Spleen (tissue), 11 donors: ENCODE results near the gene DNAJC27. TPM values are rescaled to one million over a fixed set of nuclear protein-coding genes. Genes with fewer than 3 reads are reported as not detected.
A peak's percentile ranks its signal among the peaks of the same experiment; 100 is the strongest.

ENCODE experiments used
- DNase-seq: peaks from one replicate; pipeline ENCODE4 v3.0.0-alpha.2; 2020
- H3K27ac ChIP-seq, 8 donors: fragments of 200-600 bp; sonication (generic) in 7 of 8; 1 replicate in 4 of 8; 2 replicates in 4 of 8; pipeline versions ENCODE4 v1.5.0 to v1.8.0; 2016 to 2021; ENCODE audit warnings: inconsistent platforms in 4 of 8, mild to moderate bottlenecking in 4 of 8, moderate library complexity in 1 of 8
- H3K27me3 ChIP-seq, 7 donors: fragments of 200-600 bp; sonication (generic) in 6 of 7; replicated peaks in 1 of 7; 1 replicate in 4 of 7; 2 replicates in 3 of 7; pipeline versions ENCODE4 v1.5.0 to v1.8.0; 2016 to 2021; ENCODE audit warnings: inconsistent platforms in 3 of 7, mild to moderate bottlenecking in 1 of 7
- H3K36me3 ChIP-seq, 6 donors: fragments of 200-600 bp; sonication (generic) in 5 of 6; 1 replicate in 4 of 6; 2 replicates in 2 of 6; pipeline versions ENCODE4 v1.5.0 to v1.8.0; 2016 to 2021; ENCODE audit warnings: inconsistent platforms in 2 of 6
- H3K4me1 ChIP-seq, 6 donors: fragments of 200-600 bp; sonication (generic) in 5 of 6; 1 replicate in 3 of 6; 2 replicates in 3 of 6; pipeline versions ENCODE4 v1.5.0 to v1.8.0; 2016 to 2021; ENCODE audit warnings: inconsistent platforms in 3 of 6
- H3K4me3 ChIP-seq, 8 donors: fragments of 200-600 bp; sonication (generic) in 7 of 8; 1 replicate in 4 of 8; 2 replicates in 4 of 8; pipeline versions ENCODE4 v1.5.0 to v1.8.0; 2016 to 2021; ENCODE audit warnings: inconsistent platforms in 4 of 8, mild to moderate bottlenecking in 4 of 8, moderate library complexity in 2 of 8
- H3K9me3 ChIP-seq, 8 donors: fragments of 200-600 bp; sonication (generic) in 7 of 8; 1 replicate in 4 of 8; 2 replicates in 4 of 8; pipeline versions ENCODE4 v1.5.0 to v1.8.0; 2016 to 2021; ENCODE audit warnings: inconsistent platforms in 4 of 8
- CTCF ChIP-seq, 11 experiments: fragments of 200-600 bp in 7 of 11; fragments of 450-650 bp in 4 of 11; sonication (generic) in 4 of 11; IDR thresholded peaks in 8 of 11; conservative IDR thresholded peaks in 3 of 11; 1 replicate in 7 of 11; 2 replicates in 4 of 11; pipeline versions ENCODE4 v1.4.0 to v1.8.0; 2016 to 2021; ENCODE audit warnings: antibody characterized with exemption in 11 of 11, inconsistent platforms in 4 of 11, mild to moderate bottlenecking in 1 of 11
- POLR2A ChIP-seq, 3 donors: fragments of 450-650 bp; IDR thresholded peaks; one replicate each; pipeline ENCODE4 v1.5.1; 2017; ENCODE audit warnings: antibody characterized with exemption in 3 of 3, mild to moderate bottlenecking in 1 of 3
- POLR2AphosphoS5 ChIP-seq, 3 donors: sonication (generic); formaldehyde crosslinking; IDR thresholded peaks; one replicate each; pipeline ENCODE4 v1.5.1; 2017; ENCODE audit warnings: antibody characterized with exemption in 3 of 3
- WGBS, 5 donors: extraction: QIAGEN DNeasy Blood & Tissue Kit in 3 of 5; methylation state at CpG; one replicate each; pipeline versions ENCODE4 v1.1.5 to v1.1.7; 2013 to 2018; 5-methylcytosine and 5-hydroxymethylcytosine counted together
- intact Hi-C: fragments of 100-400 bp; cut with DNase I; formaldehyde crosslinking; loops from one replicate; pipeline ENCODE4 v1.15.0; 2023; ENCODE audit warnings: low total_unique reads
- polyA plus RNA-seq, 3 donors: library from polyadenylated mRNA; stranded (reverse); fragments of 200-250 nt; gene quantifications; one replicate each; pipeline ENCODE4 v1.2.1, GENCODE V29; 2013
- total RNA-seq, 7 donors: library from RNA; depleted of rRNA in 3 of 7; stranded (reverse); fragments of >200 nt in 3 of 7; fragmentation: NEBNext Ultra II Directional in 4 of 7; extraction: Animal tissue kit (Norgen Biotek cat#: 25700) in 4 of 7; gene quantifications; one replicate each; pipeline versions ENCODE4 v1.1.0 to v1.2.1, GENCODE V29; 2016 to 2021
- donor health status: healthy with polysubstance abuse.
- donor health status: DM: no; HTN: no; CAD: no; lungs with moderate emphysema.
- donor health status: DM: no; HTN: no; CAD: no.
- donor health status: Bipolar disorder and iron deficiency.
- donor health status: healthy.
- donor health status: DM: no; HTN: no; CAD: no.
- donor health status: DM: yes; HTN: yes; CAD: no.

DNAJC27 gene
- total and polyA plus RNA-seq, 10 donors, result 1.7 to 10.5 (median 6.9) TPM

GRCh38 chr2:24908461-24908901 lies 63.3 kb downstream of the DNAJC27 start:
- Histone ChIP-seq H3K27ac (no peak overlapping the region), H3K4me1 (no peaks in the 10 kb centered on the region), H3K9me3 (peaks cover 0 to 11% (median 6%) of the 10 kb centered on the region in 8 donors), H3K36me3 (peaks cover 0 to 6% (median 0%) of the 10 kb centered on the region in 6 donors), H3K27me3 (no peaks in the 10 kb centered on the region), H3K4me3 (no peak overlapping the region)
- WGBS, 5 donors, result 80 to 93% (median 88%) methylated on average over 8 of the region's 8 CpGs
- TF ChIP-seq POLR2AphosphoS5 (IDR thresholded peaks at IDR 0.05) (no peak), POLR2A (IDR thresholded peaks at IDR 0.05) (no peak), CTCF (IDR thresholded peaks at IDR 0.05 in 8 of 11, conservative IDR thresholded peaks at IDR 0.05 in 3 of 11) (no peak)
- intact Hi-C loops, result no loop called here
- DNase-seq, result peak; percentile 55

- Histone ChIP-seq H3K9me3 (peaks cover 0 to 11% (median 6%) of the 10 kb centered on the region in 8 donors), H3K27me3 (no peaks in the 10 kb centered on the region), H3K4me3 (no peak overlapping the region), H3K36me3 (peaks cover 0 to 8% (median 0%) of the 10 kb centered on the region in 6 donors), H3K4me1 (no peaks in the 10 kb centered on the region), H3K27ac (no peak overlapping the region)
- intact Hi-C loops, result no loop called here
- 59 to 82% (median 74%) methylated on average over 5 of the region's 5 CpGs for WGBS, 5 donors
- TF ChIP-seq POLR2A (IDR thresholded peaks at IDR 0.05) (no peak), POLR2AphosphoS5 (IDR thresholded peaks at IDR 0.05) (no peak), CTCF (IDR thresholded peaks at IDR 0.05 in 8 of 11, conservative IDR thresholded peaks at IDR 0.05 in 3 of 11) (no peak)
- peak; percentile 21 for DNase-seq
Observed at GRCh38 chr2:24907116-24907515, 64.6 kb downstream of the DNAJC27 start.

- DNase-seq, result peak; percentile 13
- no peak for TF ChIP-seq POLR2AphosphoS5 (IDR thresholded peaks at IDR 0.05)
- TF ChIP-seq POLR2A (IDR thresholded peaks at IDR 0.05), result no peak
- TF ChIP-seq CTCF (IDR thresholded peaks at IDR 0.05 in 8 of 11, conservative IDR thresholded peaks at IDR 0.05 in 3 of 11), result no peak
- H3K27me3 ChIP-seq, result no peaks in the 10 kb centered on the region
- H3K4me3 ChIP-seq, result no peak overlapping the region
- intact Hi-C loops, result no loop called here
- H3K27ac ChIP-seq, result no peak overlapping the region
- H3K36me3 ChIP-seq, result peaks cover 0 to 8% (median 0%) of the 10 kb centered on the region in 6 donors
- 91 to 98% (median 95%) methylated on average over 5 to 6 of the region's 6 CpGs for WGBS, 5 donors
- H3K9me3 ChIP-seq, result peaks cover 0 to 11% (median 6%) of the 10 kb centered on the region in 8 donors
- H3K4me1 ChIP-seq, result no peaks in the 10 kb centered on the region
Observed at GRCh38 chr2:24906466-24906865, 65.3 kb downstream of the DNAJC27 start.

GRCh38 chr2:24903161-24904103 lies 68.3 kb downstream of the DNAJC27 start:
- 85 to 91% (median 86%) methylated on average over 23 of the region's 23 CpGs for WGBS, 5 donors
- Histone ChIP-seq H3K36me3 (peaks cover 0 to 3% (median 0%) of the 10 kb centered on the region in 6 donors), H3K27ac (no peak overlapping the region), H3K27me3 (no peaks in the 10 kb centered on the region), H3K4me1 (no peaks in the 10 kb centered on the region), H3K9me3 (no peaks in the 10 kb centered on the region), H3K4me3 (no peak overlapping the region)
- peak; percentile 24 for DNase-seq
- intact Hi-C loops, result no loop called here
- TF ChIP-seq POLR2A (IDR thresholded peaks at IDR 0.05), result no peak
- TF ChIP-seq POLR2AphosphoS5 (IDR thresholded peaks at IDR 0.05), result no peak
- no peak for TF ChIP-seq CTCF (IDR thresholded peaks at IDR 0.05 in 8 of 11, conservative IDR thresholded peaks at IDR 0.05 in 3 of 11)
